ENCODE results near the gene CFAP119. TPM values are rescaled to one million over a fixed set of nuclear protein-coding genes. Genes with fewer than 3 reads are reported as not detected.

CFAP119 gene
- total RNA-seq, 2 experiments from 2014 or later = 3.7 to 6.4 TPM

DNA sequence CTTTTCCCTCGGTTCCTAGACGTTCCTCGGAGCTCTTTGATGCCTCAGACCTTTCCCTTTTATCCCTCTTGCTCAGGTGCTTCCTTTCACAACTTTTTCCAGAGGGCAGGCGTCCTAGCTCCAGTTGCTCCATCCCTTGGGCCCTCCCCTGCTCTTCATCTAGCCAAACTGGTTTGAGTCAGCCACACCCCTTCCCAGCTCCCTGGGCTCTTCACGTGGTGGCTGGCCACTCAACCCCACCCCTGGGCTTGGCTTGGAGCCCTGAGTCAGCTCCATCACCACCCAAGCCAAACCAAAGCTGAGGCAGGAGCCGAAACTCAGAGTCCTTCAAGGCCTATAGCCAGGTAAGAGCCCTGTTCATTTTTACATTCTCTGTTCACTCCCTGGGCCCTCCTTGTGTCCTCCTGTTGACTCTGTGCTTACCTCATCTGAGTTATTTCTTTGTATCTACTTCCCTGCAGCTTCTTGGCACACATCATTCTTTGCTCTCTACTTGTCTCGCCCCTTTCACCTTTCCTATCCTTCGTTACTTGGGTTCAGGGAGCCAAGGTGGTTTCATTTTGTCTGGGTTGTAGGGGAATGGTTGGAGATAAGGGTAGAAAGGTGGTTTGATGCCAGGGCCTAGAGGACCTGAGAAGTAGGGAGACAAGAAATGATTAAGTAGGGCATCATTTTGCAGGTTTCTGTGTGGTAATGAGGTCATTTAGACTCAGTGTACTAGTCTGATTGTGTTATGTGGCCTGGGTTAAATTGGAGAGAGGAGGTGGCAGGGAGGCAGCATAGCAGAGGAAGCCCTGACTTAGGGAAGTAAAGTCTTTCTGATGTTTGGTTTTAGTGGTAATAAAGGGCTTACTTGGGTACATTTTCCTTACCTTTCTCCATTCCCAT is 21.3 kb downstream of the CFAP119 start:
- Mint-ChIP-seq H3K4me3 (no peak overlapping the region), H3K9me3 (no peaks in the 10 kb centered on the region), H3K27ac (peak overlapping the region; percentile 52), H3K4me1 (peaks cover 12% of the 10 kb centered on the region), H3K27me3 (no peaks in the 10 kb centered on the region), H3K36me3 (peaks cover 33% of the 10 kb centered on the region)
- no peak for DNase-seq

- Mint-ChIP-seq H3K27me3 (no peaks in the 10 kb centered on the region), H3K27ac (peak overlapping the region; percentile 27), H3K36me3 (peaks cover 32% of the 10 kb centered on the region), H3K4me3 (no peak overlapping the region), H3K9me3 (no peaks in the 10 kb centered on the region), H3K4me1 (peaks cover 12% of the 10 kb centered on the region)
- no peak for DNase-seq
Observed at GRCh38 chr16:30738984-30739951, 22.6 kb downstream of the CFAP119 start.

GRCh38 chr16:30737794-30738648 is 23.8 kb downstream of the CFAP119 start:
- no peaks in the 10 kb centered on the region for H3K27me3 Mint-ChIP-seq
- no peak overlapping the region for H3K27ac Mint-ChIP-seq
- peaks cover 12% of the 10 kb centered on the region for H3K4me1 Mint-ChIP-seq
- DNase-seq = no peak
- no peaks in the 10 kb centered on the region for H3K9me3 Mint-ChIP-seq
- no peak overlapping the region for H3K4me3 Mint-ChIP-seq
- peaks cover 33% of the 10 kb centered on the region for H3K36me3 Mint-ChIP-seq

GRCh38 chr16:30736995-30737793 is 24.7 kb downstream of the CFAP119 start:
- Mint-ChIP-seq H3K4me3 (no peak overlapping the region), H3K9me3 (no peaks in the 10 kb centered on the region), H3K27ac (peak overlapping the region; percentile 23), H3K27me3 (no peaks in the 10 kb centered on the region), H3K36me3 (peaks cover 37% of the 10 kb centered on the region), H3K4me1 (peaks cover 12% of the 10 kb centered on the region)
- DNase-seq = no peak

DNA sequence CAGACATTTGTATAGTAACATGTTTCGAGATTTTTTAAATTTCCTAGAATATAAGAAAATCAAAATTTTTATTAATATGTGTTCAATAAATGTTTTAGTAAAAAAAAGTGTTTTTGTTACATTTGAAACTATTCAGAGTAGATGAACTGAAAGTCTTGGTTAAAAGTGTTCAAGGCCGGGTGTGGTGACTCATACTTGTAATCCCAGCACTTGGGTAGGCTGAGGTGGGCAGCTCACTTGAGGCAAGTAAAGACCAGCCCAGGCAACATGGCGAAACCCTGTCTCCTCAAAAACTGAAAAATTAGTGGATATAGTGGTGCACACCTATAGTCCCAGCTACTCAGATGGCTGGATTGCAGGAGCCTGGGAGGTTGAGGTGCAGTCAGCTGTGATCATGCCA is 30.5 kb downstream of the CFAP119 start:
- Mint-ChIP-seq H3K36me3 (peaks cover 24% of the 10 kb centered on the region), H3K27me3 (no peaks in the 10 kb centered on the region), H3K9me3 (no peaks in the 10 kb centered on the region), H3K27ac (no peak overlapping the region), H3K4me3 (no peak overlapping the region), H3K4me1 (peaks cover 4% of the 10 kb centered on the region)
- DNase-seq = no peak

- Mint-ChIP-seq H3K9me3 (no peaks in the 10 kb centered on the region), H3K4me1 (peaks cover 7% of the 10 kb centered on the region), H3K4me3 (no peak overlapping the region), H3K27ac (no peak overlapping the region), H3K27me3 (no peaks in the 10 kb centered on the region), H3K36me3 (peaks cover 29% of the 10 kb centered on the region)
- DNase-seq = no peak
Observed at GRCh38 chr16:30728899-30729672, 32.8 kb downstream of the CFAP119 start.

GRCh38 chr16:30728321-30728720 is 33.5 kb downstream of the CFAP119 start:
- no peak for DNase-seq
- Mint-ChIP-seq H3K9me3 (no peaks in the 10 kb centered on the region), H3K36me3 (peaks cover 37% of the 10 kb centered on the region), H3K4me3 (no peak overlapping the region), H3K4me1 (peaks cover 7% of the 10 kb centered on the region), H3K27me3 (no peaks in the 10 kb centered on the region), H3K27ac (no peak overlapping the region)

GRCh38 chr16:30725418-30725792 is 36.5 kb downstream of the CFAP119 start:
- Mint-ChIP-seq H3K9me3 (no peaks in the 10 kb centered on the region), H3K27ac (no peak overlapping the region), H3K27me3 (no peaks in the 10 kb centered on the region), H3K4me3 (no peak overlapping the region), H3K36me3 (peaks cover 53% of the 10 kb centered on the region), H3K4me1 (peaks cover 5% of the 10 kb centered on the region)
- DNase-seq = no peak

DNA sequence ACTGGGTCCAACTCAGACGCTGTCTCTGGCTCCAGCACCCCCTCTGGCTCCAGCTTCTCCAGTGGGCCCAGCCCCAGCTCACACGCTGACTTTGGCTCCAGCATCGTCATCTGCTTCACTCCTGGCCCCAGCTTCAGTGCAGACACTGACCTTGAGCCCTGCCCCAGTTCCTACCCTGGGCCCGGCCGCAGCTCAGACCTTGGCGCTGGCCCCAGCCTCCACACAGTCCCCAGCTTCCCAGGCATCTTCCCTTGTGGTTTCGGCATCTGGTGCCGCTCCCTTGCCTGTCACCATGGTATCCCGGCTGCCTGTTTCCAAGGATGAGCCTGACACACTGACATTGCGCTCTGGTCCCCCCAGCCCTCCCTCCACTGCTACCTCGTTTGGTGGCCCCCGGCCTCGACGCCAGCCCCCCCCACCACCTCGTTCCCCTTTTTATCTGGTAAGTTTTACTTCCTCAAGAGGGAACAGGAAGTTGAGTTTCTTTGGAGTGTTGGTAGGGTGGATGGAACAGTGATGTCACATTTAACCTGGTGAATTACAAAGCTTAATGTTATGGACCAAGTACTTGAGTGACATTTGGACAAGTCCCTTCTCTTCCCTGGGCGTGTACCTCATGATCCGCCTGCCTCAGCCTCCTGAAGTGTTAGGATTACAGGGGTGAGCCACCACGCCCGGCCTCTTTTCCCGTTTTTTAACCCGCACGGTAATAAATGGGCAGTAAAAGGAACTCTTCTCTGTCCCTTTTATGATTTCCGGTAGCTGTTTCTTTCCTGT is 37.0 kb downstream of the CFAP119 start:
- no peak overlapping the region for H3K4me3 Mint-ChIP-seq
- peaks cover 5% of the 10 kb centered on the region for H3K4me1 Mint-ChIP-seq
- H3K36me3 Mint-ChIP-seq = peaks cover 56% of the 10 kb centered on the region
- H3K27ac Mint-ChIP-seq = peak overlapping the region; percentile 27
- H3K27me3 Mint-ChIP-seq = no peaks in the 10 kb centered on the region
- H3K9me3 Mint-ChIP-seq = no peaks in the 10 kb centered on the region
- no peak for DNase-seq

DNA sequence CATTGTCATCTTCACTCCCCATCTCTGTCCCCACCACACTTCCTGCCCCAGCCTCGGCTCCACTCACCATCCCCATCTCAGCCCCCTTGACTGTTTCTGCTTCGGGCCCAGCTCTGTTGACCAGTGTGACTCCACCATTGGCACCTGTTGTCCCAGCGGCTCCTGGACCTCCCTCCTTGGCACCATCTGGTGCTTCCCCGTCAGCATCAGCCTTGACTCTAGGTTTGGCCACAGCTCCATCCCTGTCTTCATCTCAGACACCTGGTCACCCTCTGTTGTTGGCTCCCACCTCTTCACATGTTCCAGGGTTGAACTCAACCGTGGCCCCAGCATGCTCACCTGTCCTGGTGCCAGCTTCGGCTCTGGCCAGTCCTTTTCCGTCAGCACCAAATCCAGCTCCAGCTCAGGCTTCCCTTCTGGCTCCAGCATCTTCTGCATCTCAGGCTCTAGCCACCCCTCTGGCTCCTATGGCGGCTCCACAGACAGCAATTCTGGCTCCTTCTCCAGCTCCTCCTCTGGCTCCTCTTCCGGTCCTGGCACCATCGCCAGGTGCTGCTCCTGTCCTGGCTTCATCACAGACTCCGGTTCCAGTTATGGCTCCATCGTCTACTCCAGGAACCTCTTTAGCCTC is 38.0 kb downstream of the CFAP119 start:
- Mint-ChIP-seq H3K4me3 (no peak overlapping the region), H3K36me3 (peaks cover 57% of the 10 kb centered on the region), H3K27me3 (no peaks in the 10 kb centered on the region), H3K9me3 (no peaks in the 10 kb centered on the region), H3K27ac (peak overlapping the region; percentile 50), H3K4me1 (peaks cover 5% of the 10 kb centered on the region)
- DNase-seq = no peak

DNA sequence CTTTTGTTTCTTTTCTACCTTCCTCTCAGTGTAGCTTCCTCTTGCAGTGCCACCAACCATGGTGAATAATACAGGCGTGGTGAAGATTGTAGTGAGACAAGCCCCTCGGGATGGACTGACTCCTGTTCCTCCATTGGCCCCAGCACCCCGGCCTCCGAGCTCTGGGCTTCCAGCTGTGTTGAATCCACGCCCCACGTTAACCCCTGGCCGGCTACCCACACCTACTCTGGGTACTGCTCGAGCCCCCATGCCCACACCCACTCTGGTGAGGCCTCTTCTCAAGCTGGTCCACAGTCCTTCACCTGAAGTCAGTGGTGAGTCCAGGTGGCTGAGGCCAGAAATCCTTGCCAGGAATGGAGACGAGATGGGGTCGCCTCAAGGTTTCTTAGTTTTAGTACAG is 38.9 kb downstream of the CFAP119 start:
- no peak for DNase-seq
- peaks cover 56% of the 10 kb centered on the region for H3K36me3 Mint-ChIP-seq
- H3K4me1 Mint-ChIP-seq = peaks cover 5% of the 10 kb centered on the region
- H3K4me3 Mint-ChIP-seq = no peak overlapping the region
- H3K9me3 Mint-ChIP-seq = no peaks in the 10 kb centered on the region
- no peaks in the 10 kb centered on the region for H3K27me3 Mint-ChIP-seq
- H3K27ac Mint-ChIP-seq = no peak overlapping the region

- H3K36me3 Mint-ChIP-seq = peaks cover 55% of the 10 kb centered on the region
- H3K27me3 Mint-ChIP-seq = no peaks in the 10 kb centered on the region
- H3K4me1 Mint-ChIP-seq = peaks cover 5% of the 10 kb centered on the region
- H3K4me3 Mint-ChIP-seq = no peak overlapping the region
- DNase-seq = no peak
- no peak overlapping the region for H3K27ac Mint-ChIP-seq
- H3K9me3 Mint-ChIP-seq = no peaks in the 10 kb centered on the region
Observed at GRCh38 chr16:30722443-30722842, 39.4 kb downstream of the CFAP119 start.

All from activated naive CD8-positive, alpha-beta T cell treated with anti-CD3 and anti-CD28 coated beads for 36 hours (primary cell).